ENCODE results near the gene RAB40B. TPM values are rescaled to one million over a fixed set of nuclear protein-coding genes. Genes with fewer than 3 reads are reported as not detected.

The RAB40B gene
- total RNA-seq, 3 donors from 2014 or later (not counting 1 experiment from before 2014, with no cell fraction given): 3.7 to 7.3 (median 4.0) TPM

- Histone ChIP-seq H3K4me3 (ENCODE audit: low read length) (no peak overlapping the region), H3K4me1 (ENCODE audit: control insufficient read depth, insufficient read depth, low read length) (no peaks in the 10 kb centered on the region), H3K27me3 (ENCODE audit: control insufficient read depth, insufficient read depth, low read length) (no peaks in the 10 kb centered on the region), H3K36me3 (ENCODE audit: control insufficient read depth, insufficient read depth, low read length) (no peaks in the 10 kb centered on the region), H3K27ac (ENCODE audit: low read length) (no peak overlapping the region), H3K9me3 (ENCODE audit: control insufficient read depth, insufficient read depth, low read length) (no peaks in the 10 kb centered on the region)
- no peaks in the 10 kb centered on the region for H3K36me3 Mint-ChIP-seq
- no peak for ATAC-seq
- TF ChIP-seq CTCF (IDR thresholded peaks at IDR 0.05): no peak
- no peaks in the 10 kb centered on the region for H3K27me3 Mint-ChIP-seq (ENCODE audit: low read depth in 2 of 2)
- no peak overlapping the region for H3K4me3 Mint-ChIP-seq
- intact Hi-C loops (cut with micrococcal nuclease): no loop called here
- DNase-seq: no peak
- 90% methylated on average over 18 of the region's 20 CpGs for WGBS (ENCODE audit: insufficient coverage)
- peaks cover 0 to 13% of the 10 kb centered on the region in 2 donors for H3K4me1 Mint-ChIP-seq
- H3K9me3 Mint-ChIP-seq: no peaks in the 10 kb centered on the region
- H3K27ac Mint-ChIP-seq: no peak overlapping the region
Observed at GRCh38 chr17:82674656-82675475, 23.6 kb downstream of the RAB40B start.

DNA sequence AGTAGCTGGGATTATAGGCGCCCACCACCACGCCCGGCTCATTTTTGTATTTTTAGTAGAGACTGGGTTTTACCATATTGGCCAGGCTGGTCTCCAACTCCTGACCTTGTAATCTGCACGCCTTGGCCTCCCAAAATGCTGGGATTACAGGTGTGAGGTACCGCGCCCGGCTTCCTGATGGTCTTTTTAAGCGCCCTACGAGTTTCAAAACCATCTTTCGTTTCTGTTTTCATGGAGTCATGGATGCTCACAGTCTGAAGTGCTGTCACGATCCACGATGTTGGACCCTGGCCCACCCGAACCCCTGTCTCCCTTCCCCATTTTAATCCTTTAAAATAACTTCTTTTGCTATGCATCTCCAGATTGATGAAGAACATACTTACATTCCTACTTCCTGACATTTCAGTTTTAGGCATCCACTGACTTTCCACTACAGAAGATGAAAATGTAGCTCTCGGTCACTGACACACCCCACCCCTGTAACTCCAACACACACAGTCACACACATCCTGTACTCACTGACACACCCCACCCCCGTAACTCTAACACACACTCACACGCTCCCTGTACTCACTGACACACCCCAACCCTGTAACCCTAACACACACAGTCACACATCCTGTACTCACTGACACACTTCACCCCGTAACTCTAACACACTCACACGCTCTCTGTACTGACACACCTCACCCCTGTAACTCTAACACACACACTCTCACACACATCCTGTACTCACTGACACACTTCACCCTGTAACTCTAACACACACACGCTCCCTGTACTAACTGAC lies 27.6 kb downstream of the RAB40B start:
- Mint-ChIP-seq H3K4me3 (no peak overlapping the region), H3K36me3 (no peaks in the 10 kb centered on the region), H3K27me3 (ENCODE audit: low read depth in 2 of 2) (no peaks in the 10 kb centered on the region), H3K9me3 (no peaks in the 10 kb centered on the region), H3K4me1 (peaks cover 6 to 21% of the 10 kb centered on the region in 2 donors), H3K27ac (peak overlapping the region in 1 of 2 donors; percentile 25)
- 90% methylated on average over 18 of the region's 19 CpGs for WGBS (ENCODE audit: insufficient coverage)
- Histone ChIP-seq H3K36me3 (ENCODE audit: control insufficient read depth, insufficient read depth, low read length) (no peaks in the 10 kb centered on the region), H3K9me3 (ENCODE audit: control insufficient read depth, insufficient read depth, low read length) (no peaks in the 10 kb centered on the region), H3K4me1 (ENCODE audit: control insufficient read depth, insufficient read depth, low read length) (peaks cover 9% of the 10 kb centered on the region), H3K4me3 (ENCODE audit: low read length) (no peak overlapping the region), H3K27me3 (ENCODE audit: control insufficient read depth, insufficient read depth, low read length) (no peaks in the 10 kb centered on the region), H3K27ac (ENCODE audit: low read length) (no peak overlapping the region)
- intact Hi-C loops (cut with micrococcal nuclease): no loop called here
- DNase-seq (no peak), ATAC-seq (no peak)
- no peak for TF ChIP-seq CTCF (IDR thresholded peaks at IDR 0.05)

- Mint-ChIP-seq H3K27me3 (ENCODE audit: low read depth in 2 of 2) (no peaks in the 10 kb centered on the region), H3K4me3 (peak overlapping the region; percentile 37), H3K36me3 (no peaks in the 10 kb centered on the region), H3K4me1 (peaks cover 6 to 21% of the 10 kb centered on the region in 2 donors), H3K27ac (peak overlapping the region in 1 of 2 donors; percentile 54), H3K9me3 (no peaks in the 10 kb centered on the region)
- ATAC-seq: peak; percentile 74 to 94 (median 91)
- DNase-seq: peak; percentile 25 to 61
- 13% methylated on average over 20 of the region's 20 CpGs for WGBS (ENCODE audit: insufficient coverage)
- no peaks in the 10 kb centered on the region for H3K36me3 ChIP-seq (ENCODE audit: control insufficient read depth, insufficient read depth, low read length)
- H3K4me3 ChIP-seq (ENCODE audit: low read length): no peak overlapping the region
- H3K27me3 ChIP-seq (ENCODE audit: control insufficient read depth, insufficient read depth, low read length): no peaks in the 10 kb centered on the region
- peaks cover 9% of the 10 kb centered on the region for H3K4me1 ChIP-seq (ENCODE audit: control insufficient read depth, insufficient read depth, low read length)
- intact Hi-C loops (cut with micrococcal nuclease): loop anchor here (5.0 kb wide), 1 partner anchor 114 kb away; no protein-coding TSS in a partner anchor
- no peaks in the 10 kb centered on the region for H3K9me3 ChIP-seq (ENCODE audit: control insufficient read depth, insufficient read depth, low read length)
- TF ChIP-seq CTCF (IDR thresholded peaks at IDR 0.05): peak; percentile 25
- no peak overlapping the region for H3K27ac ChIP-seq (ENCODE audit: low read length)
Observed at GRCh38 chr17:82668631-82669099, 29.8 kb downstream of the RAB40B start.
